Activated naive CD8-positive, alpha-beta T cell treated with anti-CD3 and anti-CD28 coated beads for 36 hours (primary cell): ENCODE data around the gene SWT1. TPM values are rescaled to one million over a fixed set of nuclear protein-coding genes. Genes with fewer than 3 reads are reported as not detected.
"Not testable (repeated sequence)": the region's sequence is repeated elsewhere in the genome, so short reads cannot be mapped to it uniquely, and the experiment has no call there.

ENCODE experiments used
- DNase-seq: peaks from one replicate; pipeline ENCODE4 v3.0.0; 2021
- H3K27ac Mint-ChIP-seq: one replicate; pipeline ENCODE4 v1.8.0; 2022; ENCODE audit warnings: mild to moderate bottlenecking, moderate library complexity, mixed read lengths
- H3K27me3 Mint-ChIP-seq: one replicate; pipeline ENCODE4 v1.8.0; 2022; ENCODE audit warnings: mild to moderate bottlenecking, mixed read lengths
- H3K36me3 Mint-ChIP-seq: one replicate; pipeline ENCODE4 v1.8.0; 2021; ENCODE audit warnings: mild to moderate bottlenecking, mixed read lengths
- H3K4me1 Mint-ChIP-seq: one replicate; pipeline ENCODE4 v1.8.0; 2021; ENCODE audit warnings: mixed read lengths
- H3K4me3 Mint-ChIP-seq: one replicate; pipeline ENCODE4 v1.8.0; 2022; ENCODE audit warnings: mild to moderate bottlenecking, moderate library complexity, mixed read lengths
- H3K9me3 Mint-ChIP-seq: one replicate; pipeline ENCODE4 v1.8.0; 2022; ENCODE audit warnings: mixed read lengths
- total RNA-seq, 2 experiments: library from RNA; stranded (reverse); gene quantifications; one replicate each; pipeline ENCODE4 v1.2.3, GENCODE V29; 2021

Gene SWT1
- total RNA-seq, 2 experiments from 2014 or later = 1.4 to 1.8 TPM

DNA sequence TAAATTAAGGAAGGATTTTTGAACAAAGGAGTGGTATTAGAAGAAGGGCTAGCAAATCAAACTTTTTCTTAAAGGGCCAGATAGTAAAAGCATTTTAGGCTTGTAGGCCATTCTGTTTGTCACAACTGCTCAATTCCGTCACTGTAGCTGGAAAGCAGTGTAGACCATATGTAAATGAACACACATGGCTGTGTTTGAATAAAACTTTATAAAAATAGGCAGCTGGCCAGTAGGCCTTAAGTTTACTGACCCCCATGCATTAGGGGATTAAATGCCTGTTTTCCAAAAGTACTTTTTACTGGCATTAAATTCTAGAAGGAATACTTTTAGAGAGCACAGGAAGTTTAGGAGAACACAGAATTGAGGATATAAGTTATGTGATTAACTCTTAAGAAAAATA lies 151.2 kb downstream of the SWT1 start:
- Mint-ChIP-seq H3K36me3 (peaks cover 45% of the 10 kb centered on the region), H3K27ac (no peak overlapping the region), H3K27me3 (no peaks in the 10 kb centered on the region), H3K4me3 (no peak overlapping the region), H3K9me3 (no peaks in the 10 kb centered on the region), H3K4me1 (peaks cover 22% of the 10 kb centered on the region)
- DNase-seq = no peak

DNA sequence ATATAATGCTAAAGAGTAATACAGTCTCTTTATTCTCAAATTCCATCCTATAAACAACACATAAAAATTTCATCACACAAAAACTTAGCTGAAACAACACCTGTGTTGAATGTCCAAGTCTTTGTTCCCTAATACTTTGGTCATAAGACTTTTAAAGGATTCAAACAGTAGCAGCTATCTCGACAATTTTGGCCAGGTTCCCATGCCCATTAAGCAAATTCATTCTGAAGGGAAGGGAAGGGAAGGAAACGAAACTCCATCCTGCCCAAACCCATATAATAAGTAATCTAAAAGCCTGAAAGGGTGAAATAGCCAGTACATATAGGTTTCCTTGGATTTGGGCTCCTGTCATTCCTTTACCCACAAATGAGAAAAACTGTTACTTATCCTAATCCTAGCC lies 152.6 kb downstream of the SWT1 start:
- Mint-ChIP-seq H3K36me3 (peaks cover 49% of the 10 kb centered on the region), H3K4me3 (no peak overlapping the region), H3K27ac (no peak overlapping the region), H3K9me3 (no peaks in the 10 kb centered on the region), H3K4me1 (peaks cover 31% of the 10 kb centered on the region), H3K27me3 (no peaks in the 10 kb centered on the region)
- DNase-seq = no peak

DNA sequence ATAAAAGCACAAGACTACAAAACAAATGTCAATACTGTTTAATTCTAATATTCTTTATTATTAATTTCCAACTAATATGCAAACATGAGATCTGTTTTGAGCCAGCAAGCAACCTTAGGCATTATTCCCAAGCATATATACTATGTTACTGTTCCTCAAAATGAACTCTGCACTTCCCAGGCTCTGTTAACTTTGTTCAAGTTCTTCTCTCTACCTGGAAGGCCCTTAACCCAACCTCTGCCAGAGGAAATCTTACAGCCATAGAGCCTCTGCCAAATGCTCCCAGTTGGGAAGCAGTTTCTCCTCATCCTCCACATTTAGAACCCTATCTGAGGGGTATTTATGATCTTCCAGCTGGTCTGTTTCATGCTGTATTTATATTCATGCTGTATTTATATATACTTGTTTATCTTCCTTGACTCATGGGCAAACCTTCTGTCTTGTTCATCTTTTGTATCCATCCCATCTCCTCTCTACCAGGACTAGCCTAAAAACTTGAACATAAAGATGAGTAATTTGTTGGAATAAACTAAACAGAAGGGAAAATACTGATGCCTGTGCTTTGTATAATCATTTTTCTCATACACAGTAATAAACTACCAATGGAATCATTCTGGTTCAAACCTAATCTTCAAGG lies 154.7 kb downstream of the SWT1 start:
- no peaks in the 10 kb centered on the region for H3K27me3 Mint-ChIP-seq
- no peak overlapping the region for H3K27ac Mint-ChIP-seq
- H3K4me3 Mint-ChIP-seq = peak overlapping the region; percentile 27
- DNase-seq = no peak
- peaks cover 54% of the 10 kb centered on the region for H3K36me3 Mint-ChIP-seq
- H3K4me1 Mint-ChIP-seq = peaks cover 36% of the 10 kb centered on the region
- H3K9me3 Mint-ChIP-seq = no peaks in the 10 kb centered on the region

DNA sequence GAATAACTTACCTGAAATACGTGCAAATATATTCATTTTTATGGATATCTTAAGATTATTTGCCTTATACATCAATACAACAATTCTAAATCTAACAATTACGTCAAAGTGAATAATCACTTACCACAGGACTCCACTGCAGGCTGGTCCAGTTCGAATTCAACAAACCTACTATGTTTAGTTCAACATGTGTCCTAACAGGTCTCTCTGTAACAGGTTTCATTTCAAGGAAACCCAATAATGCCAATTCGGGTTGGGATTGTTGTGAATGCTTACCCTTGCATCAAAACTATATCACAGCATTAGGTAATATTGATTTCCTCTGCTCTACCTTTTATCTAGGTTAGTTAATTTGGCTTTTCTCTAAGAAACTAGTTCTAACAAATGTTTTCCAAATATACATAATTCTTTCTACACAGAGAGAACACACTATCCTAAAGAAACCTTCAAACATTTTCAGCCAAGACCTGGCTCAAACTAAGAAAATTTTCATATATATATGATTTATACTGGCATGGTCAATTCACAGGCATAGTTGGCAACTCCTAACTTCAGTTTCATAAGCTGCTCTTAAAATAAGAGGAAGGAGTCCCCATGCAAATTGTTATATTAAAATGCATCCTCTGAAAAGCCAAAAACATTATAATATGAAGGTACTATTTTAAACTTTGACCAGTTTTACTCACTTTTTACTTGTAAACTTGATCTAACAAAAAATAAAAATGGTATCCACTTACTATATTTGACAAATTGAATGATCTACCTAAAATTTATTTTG lies 155.6 kb downstream of the SWT1 start:
- H3K27ac Mint-ChIP-seq = no peak overlapping the region
- H3K4me3 Mint-ChIP-seq = peak overlapping the region; percentile 95
- peaks cover 39% of the 10 kb centered on the region for H3K4me1 Mint-ChIP-seq
- no peaks in the 10 kb centered on the region for H3K9me3 Mint-ChIP-seq
- peaks cover 49% of the 10 kb centered on the region for H3K36me3 Mint-ChIP-seq
- no peaks in the 10 kb centered on the region for H3K27me3 Mint-ChIP-seq
- DNase-seq = no peak

DNA sequence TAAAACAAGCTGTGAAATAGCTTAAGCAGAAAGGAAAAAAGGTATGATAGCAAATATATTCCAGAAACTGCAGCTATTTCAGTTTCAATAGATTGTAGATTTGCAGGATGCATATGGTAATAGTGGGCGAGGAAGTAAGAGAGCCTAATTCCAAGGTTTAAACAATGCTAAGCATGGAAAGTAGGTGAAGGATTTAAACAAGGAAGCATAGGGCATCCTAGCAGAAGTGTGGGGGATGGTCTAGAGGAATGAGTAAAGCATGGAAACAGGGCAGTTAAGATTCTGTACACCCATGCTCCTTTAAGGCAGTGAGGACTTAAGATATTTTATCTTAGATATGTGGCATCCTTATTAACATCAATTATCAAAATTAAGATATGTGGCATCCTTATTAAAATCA lies 157.4 kb downstream of the SWT1 start:
- Mint-ChIP-seq H3K4me3 (peak overlapping the region; percentile 95), H3K4me1 (peaks cover 54% of the 10 kb centered on the region), H3K27me3 (no peaks in the 10 kb centered on the region), H3K9me3 (peaks cover 3% of the 10 kb centered on the region), H3K36me3 (peaks cover 47% of the 10 kb centered on the region), H3K27ac (peak overlapping the region; percentile 75)
- no peak for DNase-seq

DNA sequence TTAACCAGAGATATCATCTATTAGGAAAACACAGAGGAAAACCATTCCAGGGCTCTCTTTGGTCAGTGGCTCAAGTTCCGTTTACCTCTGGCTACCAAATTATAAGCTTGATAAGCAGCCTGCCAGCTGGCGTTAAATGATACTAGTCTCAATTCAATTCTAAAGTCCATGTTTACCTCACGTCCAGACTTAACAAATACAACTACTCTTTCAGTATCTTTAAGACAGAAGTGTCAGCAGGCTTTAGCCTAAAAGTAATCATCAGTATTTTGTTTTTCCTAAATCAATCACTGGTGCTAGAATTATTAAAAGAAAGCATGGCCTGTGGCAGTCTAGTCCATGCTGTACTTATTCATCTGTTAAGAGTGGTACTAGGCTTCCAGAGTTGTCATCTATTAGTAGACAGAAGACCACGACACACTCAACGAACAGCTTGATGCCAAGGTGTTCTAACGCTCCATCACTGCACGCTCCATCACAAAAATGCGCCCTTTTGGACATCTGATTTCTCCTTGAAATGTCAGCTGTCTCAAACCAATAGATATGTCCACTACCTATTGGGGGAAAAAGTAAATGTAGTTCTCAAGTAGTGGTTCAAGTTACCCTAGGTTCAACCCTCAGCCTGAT lies 158.6 kb downstream of the SWT1 start:
- peaks cover 52% of the 10 kb centered on the region for H3K36me3 Mint-ChIP-seq
- peaks cover 55% of the 10 kb centered on the region for H3K4me1 Mint-ChIP-seq
- peak overlapping the region; percentile 95 for H3K4me3 Mint-ChIP-seq
- H3K27me3 Mint-ChIP-seq = no peaks in the 10 kb centered on the region
- no peak for DNase-seq
- H3K27ac Mint-ChIP-seq = peak overlapping the region; percentile 100
- peaks cover 3% of the 10 kb centered on the region for H3K9me3 Mint-ChIP-seq

DNA sequence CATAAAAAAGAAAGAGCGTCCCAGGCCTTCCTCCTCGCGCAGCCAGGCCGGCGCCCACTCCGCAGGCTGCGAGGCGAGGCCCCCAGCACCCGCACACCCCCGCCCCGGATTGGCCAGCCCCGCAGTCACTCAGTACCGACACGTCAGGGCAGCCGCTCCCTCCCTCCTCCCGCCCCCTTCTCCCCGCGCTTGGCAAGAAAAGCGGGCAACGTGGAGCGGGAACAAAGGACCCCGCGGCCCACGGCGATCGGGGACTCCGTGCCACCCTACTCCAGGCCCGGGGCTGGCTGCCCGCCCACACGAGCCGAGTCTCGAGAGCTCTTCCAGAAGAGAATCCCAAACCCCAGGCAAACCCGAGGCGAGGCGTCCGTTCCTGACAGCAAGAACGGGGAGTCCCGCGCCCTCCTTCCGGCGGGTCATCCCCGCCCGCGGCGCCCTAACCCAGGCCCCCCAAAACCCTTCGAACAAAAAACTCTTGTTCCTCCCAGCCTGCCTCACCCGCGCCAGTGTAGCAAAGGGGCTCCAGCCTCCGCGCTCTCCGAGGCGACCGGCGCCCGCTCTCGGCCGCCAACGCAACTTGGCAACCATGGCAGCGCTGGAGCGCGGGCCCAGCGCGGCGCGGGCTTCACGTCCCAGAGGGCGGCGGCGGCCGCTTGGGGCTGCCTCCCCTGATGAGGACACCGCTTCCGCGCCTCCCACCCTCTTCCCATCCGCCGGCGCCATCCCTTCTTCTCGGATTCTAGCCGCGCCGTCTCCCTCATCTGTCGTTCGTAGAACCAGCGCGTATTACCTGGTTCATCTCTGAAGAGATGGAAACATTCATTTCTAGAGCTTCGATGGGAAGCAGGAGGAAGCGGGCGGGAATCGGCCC lies 159.4 kb downstream of the SWT1 start:
- peak; percentile 90 for DNase-seq
- Mint-ChIP-seq H3K4me3 (peak overlapping the region; percentile 95), H3K36me3 (peaks cover 58% of the 10 kb centered on the region), H3K27me3 (no peaks in the 10 kb centered on the region), H3K9me3 (peaks cover 7% of the 10 kb centered on the region), H3K27ac (peak overlapping the region; percentile 100), H3K4me1 (peaks cover 53% of the 10 kb centered on the region)

DNA sequence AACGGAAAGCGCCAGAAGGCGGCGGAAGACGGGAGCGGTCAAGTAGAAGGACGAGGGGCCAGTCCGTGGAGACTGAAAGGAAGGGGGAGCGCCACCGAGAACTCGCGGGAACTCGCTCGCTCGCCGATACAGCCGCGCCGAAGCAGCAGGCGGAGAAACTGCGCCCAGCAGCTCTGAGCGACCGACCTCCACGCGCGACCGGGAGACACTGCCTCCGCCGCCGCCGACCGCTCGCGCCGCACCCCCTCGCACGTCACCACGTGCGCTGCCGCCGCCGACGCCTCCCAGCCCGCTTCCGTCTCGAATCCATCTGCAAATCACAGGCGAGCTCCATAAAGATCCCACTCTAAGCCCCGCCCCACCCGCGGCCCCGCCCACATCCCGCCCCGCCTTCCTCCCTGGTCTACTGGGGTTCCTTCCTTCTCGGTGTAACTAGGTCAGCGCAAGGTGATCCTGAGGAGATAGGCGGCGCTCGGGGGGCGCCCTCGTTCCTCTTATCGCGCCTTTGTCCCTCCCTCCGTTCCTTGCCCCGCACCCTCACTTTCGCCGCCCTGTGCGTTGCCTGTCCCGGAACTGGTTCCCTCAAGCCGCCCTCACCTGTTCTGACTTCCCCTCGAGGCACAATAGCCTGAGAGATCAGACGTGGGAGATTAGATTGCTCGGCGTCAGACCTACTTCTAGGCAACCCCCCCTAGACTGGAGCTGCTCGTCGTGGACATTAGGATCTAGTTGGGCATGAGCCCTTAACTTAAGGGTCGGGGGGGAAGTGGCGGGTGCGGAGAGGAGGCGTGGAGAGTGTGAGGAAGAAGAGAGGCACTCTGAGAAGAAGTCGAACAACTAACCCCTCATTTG lies 160.3 kb downstream of the SWT1 start, which contains the start of gene IVNS1ABP:
IVNS1ABP (minus strand) TSS at position 210 of the 852 bp plus-strand sequence. CDS start 7,750 bp downstream, outside the sequence.
- Mint-ChIP-seq H3K9me3 (peaks cover 7% of the 10 kb centered on the region), H3K4me3 (peak within 1 kb of the TSS; percentile 95), H3K27me3 (no peaks in the 10 kb centered on the region), H3K27ac (peak within 1 kb of the TSS; percentile 100), H3K36me3 (peaks cover 51% of the 10 kb centered on the region), H3K4me1 (peaks cover 45% of the 10 kb centered on the region)
- peak; percentile 93 for DNase-seq

DNA sequence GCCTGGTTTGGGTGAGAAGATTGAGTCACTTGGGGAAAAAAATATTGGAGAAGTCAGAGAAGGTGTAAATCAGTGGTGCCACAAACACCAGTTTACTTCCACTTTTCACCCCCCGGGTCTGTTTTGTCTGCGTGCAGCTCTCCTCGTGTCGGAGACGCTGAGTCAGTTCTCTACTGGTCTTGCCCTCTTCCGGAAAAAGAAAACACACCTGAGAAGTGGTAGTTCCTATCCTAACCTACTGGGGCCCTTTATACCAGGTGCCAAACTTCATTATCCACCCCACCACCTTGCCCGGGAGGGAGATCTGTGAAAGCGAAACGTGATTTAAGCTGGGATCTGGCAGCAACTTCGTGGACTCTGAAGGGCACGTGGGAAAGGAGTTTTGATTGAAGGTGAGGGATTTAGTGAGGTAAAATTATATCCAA lies 160.9 kb downstream of the SWT1 start:
- no peaks in the 10 kb centered on the region for H3K27me3 Mint-ChIP-seq

DNA sequence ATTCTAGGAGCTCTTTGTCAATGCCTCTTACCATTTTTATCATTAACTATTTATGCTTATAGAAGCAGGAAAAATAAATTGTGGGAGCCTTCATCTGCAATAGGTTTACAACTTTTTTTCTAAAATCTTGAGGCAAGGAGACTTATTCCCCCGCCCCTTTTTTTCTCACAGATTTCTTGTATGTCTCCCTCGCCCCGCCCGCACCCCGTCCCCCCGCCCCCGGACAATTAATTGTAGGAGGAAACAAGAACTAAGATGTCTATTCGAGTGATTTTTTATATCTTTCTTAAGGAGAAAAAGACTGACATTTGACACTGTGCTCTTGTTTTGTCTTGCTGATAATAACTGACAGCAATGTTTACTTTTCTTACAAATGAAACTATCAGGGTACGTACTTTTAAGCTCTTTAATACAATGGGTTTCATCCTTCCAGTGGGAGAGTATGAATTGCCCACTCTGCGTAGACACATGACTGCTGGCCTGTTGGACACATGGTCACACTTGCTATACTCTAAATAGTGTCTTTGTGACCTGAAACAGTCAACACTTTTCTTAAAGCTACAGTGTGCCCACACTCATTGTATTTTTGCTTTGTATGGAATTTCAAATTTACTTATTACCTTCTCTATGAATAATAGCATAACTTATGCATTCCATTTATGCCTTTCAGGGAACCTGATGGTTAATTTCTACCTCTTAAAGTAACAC lies 161.6 kb downstream of the SWT1 start:
- peaks cover 33% of the 10 kb centered on the region for H3K4me1 Mint-ChIP-seq
- peaks cover 7% of the 10 kb centered on the region for H3K9me3 Mint-ChIP-seq
- H3K4me3 Mint-ChIP-seq = peak overlapping the region; percentile 95
- no peaks in the 10 kb centered on the region for H3K27me3 Mint-ChIP-seq
- H3K36me3 Mint-ChIP-seq = peaks cover 47% of the 10 kb centered on the region
- no peak for DNase-seq
- peak overlapping the region; percentile 100 for H3K27ac Mint-ChIP-seq

More for the DNA sequence above, 160.9 kb downstream of the SWT1 start:
- Mint-ChIP-seq H3K27ac (peak overlapping the region; percentile 100), H3K4me3 (peak overlapping the region; percentile 95), H3K4me1 (peaks cover 40% of the 10 kb centered on the region), H3K36me3 (peaks cover 50% of the 10 kb centered on the region), H3K9me3 (peaks cover 7% of the 10 kb centered on the region)
- DNase-seq = peak; percentile 76

DNA sequence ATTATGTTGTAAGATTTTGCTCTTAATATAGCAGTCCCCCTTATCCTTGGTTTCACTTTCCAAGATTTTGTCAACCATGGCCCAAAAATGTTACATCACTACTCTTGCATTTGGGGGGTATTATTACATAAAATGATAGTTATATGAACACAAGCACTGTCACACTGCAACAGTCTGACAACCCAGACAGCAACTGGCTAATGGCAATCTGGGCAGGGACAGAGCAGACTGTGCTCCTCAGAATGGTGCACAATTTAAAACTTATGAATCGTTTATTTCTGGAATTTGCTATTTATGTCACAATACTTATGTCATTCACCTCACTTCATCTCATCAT lies 162.1 kb downstream of the SWT1 start:
- Mint-ChIP-seq H3K36me3 (peaks cover 42% of the 10 kb centered on the region), H3K4me3 (peak overlapping the region; percentile 10), H3K27ac (no peak overlapping the region), H3K9me3 (peaks cover 7% of the 10 kb centered on the region), H3K4me1 (peaks cover 29% of the 10 kb centered on the region), H3K27me3 (no peaks in the 10 kb centered on the region)
- DNase-seq = no peak

DNA sequence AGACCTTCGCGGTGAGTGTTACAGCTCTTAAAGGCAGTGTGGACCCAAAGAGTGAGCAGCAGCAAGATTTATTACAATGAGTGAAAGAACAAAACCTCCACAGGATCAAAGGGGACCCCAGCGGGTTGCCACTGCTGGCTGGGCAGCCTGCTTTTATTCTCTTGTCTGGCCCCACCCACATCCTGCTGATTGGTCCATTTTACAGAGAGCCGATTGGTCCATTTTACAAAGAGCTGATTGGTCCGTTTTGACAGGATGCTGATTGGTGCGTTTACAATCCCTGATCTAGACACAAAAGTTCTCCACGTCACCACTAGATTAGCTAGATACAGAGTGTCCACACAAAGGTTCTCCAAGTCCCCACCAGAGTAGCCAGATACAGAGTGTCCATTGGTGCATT lies 164.1 kb downstream of the SWT1 start:
- peaks cover 22% of the 10 kb centered on the region for H3K36me3 Mint-ChIP-seq
- not testable (repeated sequence) for H3K27ac Mint-ChIP-seq, H3K27me3 Mint-ChIP-seq, H3K4me3 Mint-ChIP-seq, DNase-seq, H3K9me3 Mint-ChIP-seq
- peaks cover 22% of the 10 kb centered on the region for H3K4me1 Mint-ChIP-seq

DNA sequence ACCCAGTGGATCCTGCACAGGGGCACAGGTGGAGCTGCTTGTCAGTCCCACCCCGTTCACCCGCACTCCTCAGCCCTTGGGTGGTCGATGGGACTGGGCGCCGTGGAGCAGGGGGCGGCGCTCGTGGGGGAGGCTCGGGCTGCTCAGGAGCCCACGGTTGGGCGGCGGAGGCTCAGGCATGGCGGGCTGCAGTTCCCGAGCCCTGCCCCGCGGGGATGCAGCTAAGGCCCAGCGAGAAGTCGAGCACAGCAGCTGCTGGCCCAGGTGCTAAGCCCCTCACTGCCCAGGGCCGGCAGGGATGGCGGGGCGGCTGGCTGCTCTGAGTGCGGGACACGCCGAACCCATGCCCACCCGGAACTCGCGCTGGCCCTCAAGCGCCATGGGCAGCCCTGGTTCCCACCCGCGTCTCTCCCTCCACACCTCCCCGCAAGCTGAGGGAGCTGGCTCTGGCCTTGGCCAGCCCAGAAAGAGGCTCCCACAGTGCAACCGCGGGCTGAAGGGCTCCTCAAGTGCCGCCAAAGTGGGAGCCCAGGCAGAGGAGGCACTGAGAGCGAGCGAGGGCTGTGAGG lies 164.8 kb downstream of the SWT1 start:
- not testable (repeated sequence) for H3K27me3 Mint-ChIP-seq, H3K27ac Mint-ChIP-seq, DNase-seq, H3K9me3 Mint-ChIP-seq, H3K4me3 Mint-ChIP-seq
- peaks cover 20% of the 10 kb centered on the region for H3K36me3 Mint-ChIP-seq
- H3K4me1 Mint-ChIP-seq = peaks cover 22% of the 10 kb centered on the region
